ENCODE results near the gene ENDOU. TPM values are rescaled to one million over a fixed set of nuclear protein-coding genes. Genes with fewer than 3 reads are reported as not detected.

ENDOU gene
- total RNA-seq, 4 donors from 2014 or later, result 0.42 to 1.9 (median 0.75) TPM

- H3K9me3 ChIP-seq, result no peaks in the 10 kb centered on the region
- peak overlapping the region in 3 of 4 donors; percentile 52 to 84 (median 79) for H3K27ac ChIP-seq
- 89% methylated on average over 1 of the region's 3 CpGs; no CpG with 5 or more reads in 1 of the 2 donors for WGBS, 2 donors (ENCODE audit: low coverage in 1 of 2)
- H3K36me3 ChIP-seq, result no peaks in the 10 kb centered on the region
- ATAC-seq, result no peak
- no peaks in the 10 kb centered on the region for H3K27me3 ChIP-seq
- H3K4me3 ChIP-seq, result no peak overlapping the region
- peaks cover 13 to 77% (median 49%) of the 10 kb centered on the region in 3 donors for H3K4me1 ChIP-seq
- TF ChIP-seq CTCF (IDR thresholded peaks at IDR 0.05) (no peak), EP300 (IDR thresholded peaks at IDR 0.05) (no peak), POLR2AphosphoS5 (IDR thresholded peaks at IDR 0.05) (no peak), POLR2A (IDR thresholded peaks at IDR 0.05) (no peak)
Observed at GRCh38 chr12:47739297-47739696, 14.0 kb upstream of the ENDOU start.

- no peaks in the 10 kb centered on the region for H3K36me3 ChIP-seq
- H3K9me3 ChIP-seq, result no peaks in the 10 kb centered on the region
- H3K27me3 ChIP-seq, result no peaks in the 10 kb centered on the region
- H3K4me3 ChIP-seq, result no peak overlapping the region
- peak overlapping the region; percentile 22 to 87 (median 82) for H3K27ac ChIP-seq
- no peak for TF ChIP-seq EP300 (IDR thresholded peaks at IDR 0.05)
- TF ChIP-seq POLR2AphosphoS5 (IDR thresholded peaks at IDR 0.05), result no peak
- TF ChIP-seq POLR2A (IDR thresholded peaks at IDR 0.05), result no peak
- no peak for TF ChIP-seq CTCF (IDR thresholded peaks at IDR 0.05)
- no peak for ATAC-seq
- H3K4me1 ChIP-seq, result peaks cover 13 to 82% (median 52%) of the 10 kb centered on the region in 3 donors
- WGBS, 2 donors (ENCODE audit: low coverage in 1 of 2), result 79 to 81% methylated on average over 2 to 5 of the region's 17 CpGs
Observed at GRCh38 chr12:47737936-47738594, 12.8 kb upstream of the ENDOU start.

GRCh38 chr12:47736877-47737676, 11.8 kb upstream of the ENDOU start:
- peaks cover 13 to 82% (median 52%) of the 10 kb centered on the region in 3 donors for H3K4me1 ChIP-seq
- no peaks in the 10 kb centered on the region for H3K9me3 ChIP-seq
- peak overlapping the region; percentile 74 to 87 (median 82) for H3K27ac ChIP-seq
- no peaks in the 10 kb centered on the region for H3K36me3 ChIP-seq
- H3K4me3 ChIP-seq, result peak overlapping the region in 1 of 2 donors; percentile 17
- WGBS, 2 donors (ENCODE audit: low coverage in 1 of 2), result 0% methylated on average over 6 of the region's 19 CpGs; no CpG with 5 or more reads in 1 of the 2 donors
- no peaks in the 10 kb centered on the region for H3K27me3 ChIP-seq
- TF ChIP-seq CTCF (IDR thresholded peaks at IDR 0.05) (peak in 1 of 4 experiments; percentile 36), POLR2A (IDR thresholded peaks at IDR 0.05) (no peak), POLR2AphosphoS5 (IDR thresholded peaks at IDR 0.05) (peak; percentile 77), EP300 (IDR thresholded peaks at IDR 0.05) (no peak)
- ATAC-seq, result peak; percentile 82

- Histone ChIP-seq H3K27ac (peak overlapping the region; percentile 74 to 87 (median 82)), H3K4me3 (no peak overlapping the region), H3K36me3 (no peaks in the 10 kb centered on the region), H3K9me3 (no peaks in the 10 kb centered on the region), H3K4me1 (peaks cover 13 to 74% (median 43%) of the 10 kb centered on the region in 3 donors), H3K27me3 (no peaks in the 10 kb centered on the region)
- no CpG with 5 or more reads among the region's 4 CpGs for WGBS, 2 donors (ENCODE audit: low coverage in 1 of 2)
- ATAC-seq, result no peak
- no peak for TF ChIP-seq CTCF (IDR thresholded peaks at IDR 0.05)
- no peak for TF ChIP-seq POLR2A (IDR thresholded peaks at IDR 0.05)
- TF ChIP-seq POLR2AphosphoS5 (IDR thresholded peaks at IDR 0.05), result no peak
- TF ChIP-seq EP300 (IDR thresholded peaks at IDR 0.05), result no peak
Observed at GRCh38 chr12:47736216-47736615, 10.9 kb upstream of the ENDOU start.

All from gastroesophageal sphincter (tissue), 4 donors.